ENCODE data around the gene PPP1R14B.
A peak's percentile ranks its signal among the peaks of the same experiment; 100 is the strongest.

The PPP1R14B gene

DNA sequence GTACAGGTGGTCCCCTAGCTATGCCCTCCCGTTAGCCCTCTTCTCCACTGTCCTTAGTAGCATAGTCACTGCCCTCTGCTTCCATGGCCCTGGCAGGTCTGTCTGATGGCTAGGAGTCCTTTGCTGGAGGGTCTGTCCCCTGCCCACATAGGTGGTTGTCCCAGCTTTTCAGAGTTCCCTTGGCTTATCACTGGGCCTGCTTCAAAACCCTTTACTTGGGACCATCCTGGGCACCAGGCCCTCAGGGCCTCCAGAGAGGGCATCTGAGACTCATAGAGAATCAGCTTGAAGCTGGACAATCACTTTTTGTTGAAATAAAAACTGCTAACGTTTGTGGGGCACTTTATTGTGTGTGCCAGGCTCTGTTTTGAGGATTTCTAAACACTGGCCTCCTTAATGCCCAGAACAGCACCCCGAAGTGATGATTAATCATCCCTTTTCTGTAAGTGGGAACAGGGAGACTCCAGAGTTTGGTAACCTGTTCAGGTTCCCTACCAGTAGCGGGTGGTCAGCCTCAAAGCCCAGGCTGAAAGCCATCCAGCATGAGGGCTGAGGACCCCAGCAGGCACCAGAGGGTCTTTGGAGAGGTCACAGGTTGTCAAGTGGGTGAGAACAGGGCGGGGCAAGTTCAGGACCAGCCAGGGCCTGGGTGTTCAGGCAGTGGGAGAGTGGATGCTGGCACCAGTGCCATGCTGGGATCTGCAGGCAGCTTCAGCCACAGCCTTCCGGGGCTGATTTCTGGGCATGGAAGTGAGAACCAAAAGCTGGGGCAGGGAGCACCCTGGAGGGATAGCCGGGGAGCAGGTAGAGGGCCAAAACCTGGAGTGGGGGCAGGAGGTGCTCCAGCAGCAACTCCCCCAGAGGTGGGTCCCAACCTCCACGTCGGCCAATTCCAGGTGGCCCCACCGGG lies 43.9 kb upstream of the PPP1R14B start:
- DNase-seq (ENCODE audit: insufficient read length, low spot score) (no peak), FAIRE-seq (no peak)
- TF ChIP-seq POLR2A (IDR thresholded peaks at IDR 0.05; ENCODE audit: low read depth, low read length) (no peak), POLR2AphosphoS5 (IDR thresholded peaks at IDR 0.05; ENCODE audit: low read depth, low read length) (no peak), PAX5 (IDR thresholded peaks at IDR 0.05; ENCODE audit: insufficient read depth, low read length, severe bottlenecking) (no peak), TAF1 (IDR thresholded peaks at IDR 0.05; ENCODE audit: low read depth, low read length) (no peak), SPI1 (IDR thresholded peaks at IDR 0.05; ENCODE audit: low read depth, low read length) (no peak)

DNA sequence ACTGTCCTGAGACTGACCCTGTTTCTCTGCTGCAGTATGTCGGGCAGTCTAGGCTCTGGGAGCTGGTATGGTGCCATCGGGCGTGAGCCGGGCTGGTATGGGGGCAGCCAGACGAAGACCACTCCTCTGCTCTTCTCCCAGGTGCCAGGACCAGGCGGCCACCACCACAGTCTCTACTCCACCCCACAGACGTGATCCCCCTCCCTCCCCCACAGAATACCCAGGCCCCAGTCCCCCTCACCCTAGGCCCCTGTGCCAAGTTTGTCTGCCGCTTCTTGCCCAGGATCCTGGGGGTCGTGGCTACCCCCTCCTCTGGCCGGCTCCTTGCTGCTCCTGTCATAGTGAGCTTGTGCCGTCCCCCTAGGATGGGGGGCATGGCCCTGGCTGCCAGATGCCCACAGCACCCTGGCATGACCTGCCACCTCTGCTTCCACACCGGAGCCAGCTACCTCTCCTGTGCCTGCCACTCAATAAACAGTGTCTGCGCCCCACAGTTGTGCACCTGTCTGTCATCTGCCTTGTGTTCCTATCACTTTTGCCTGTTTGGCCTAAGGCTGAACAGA lies 42.3 kb upstream of the PPP1R14B start:
- TF ChIP-seq TAF1 (IDR thresholded peaks at IDR 0.05; ENCODE audit: low read depth, low read length) (no peak), POLR2A (IDR thresholded peaks at IDR 0.05; ENCODE audit: low read depth, low read length) (no peak), POU2F2 (IDR thresholded peaks at IDR 0.05; ENCODE audit: low read depth, low read length) (no peak), PAX5 (IDR thresholded peaks at IDR 0.05; ENCODE audit: insufficient read depth, low read length, severe bottlenecking) (no peak), SPI1 (IDR thresholded peaks at IDR 0.05; ENCODE audit: low read depth, low read length) (no peak), POLR2AphosphoS5 (IDR thresholded peaks at IDR 0.05; ENCODE audit: low read depth, low read length) (no peak)
- FAIRE-seq, result no peak
- no peak for DNase-seq (ENCODE audit: insufficient read length, low spot score)

DNA sequence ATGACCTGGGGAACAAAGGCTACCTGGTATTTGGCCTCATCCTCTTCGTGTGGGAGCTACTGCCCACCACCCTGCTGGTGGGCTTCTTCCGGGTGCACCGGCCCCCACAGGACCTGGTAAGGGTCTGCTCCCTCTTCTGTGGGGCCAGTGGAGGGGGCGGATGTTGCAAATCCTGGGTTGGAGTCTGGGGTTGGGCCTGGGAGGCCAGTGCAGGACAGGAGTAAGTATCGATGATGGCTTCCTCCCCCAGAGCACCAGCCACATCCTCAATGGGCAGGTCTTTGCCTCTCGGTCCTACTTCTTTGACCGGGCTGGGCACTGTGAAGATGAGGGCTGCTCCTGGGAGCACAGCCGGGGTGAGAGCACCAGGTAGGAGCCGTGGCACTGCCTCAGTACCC lies 41.6 kb upstream of the PPP1R14B start:
- DNase-seq (ENCODE audit: insufficient read length, low spot score) (no peak), FAIRE-seq (no peak)
- TF ChIP-seq SPI1 (IDR thresholded peaks at IDR 0.05; ENCODE audit: low read depth, low read length) (no peak), PAX5 (IDR thresholded peaks at IDR 0.05; ENCODE audit: insufficient read depth, low read length, severe bottlenecking) (no peak), POLR2AphosphoS5 (IDR thresholded peaks at IDR 0.05; ENCODE audit: low read depth, low read length) (no peak), TAF1 (IDR thresholded peaks at IDR 0.05; ENCODE audit: low read depth, low read length) (no peak), POU2F2 (IDR thresholded peaks at IDR 0.05; ENCODE audit: low read depth, low read length) (no peak), POLR2A (IDR thresholded peaks at IDR 0.05; ENCODE audit: low read depth, low read length) (no peak)

DNA sequence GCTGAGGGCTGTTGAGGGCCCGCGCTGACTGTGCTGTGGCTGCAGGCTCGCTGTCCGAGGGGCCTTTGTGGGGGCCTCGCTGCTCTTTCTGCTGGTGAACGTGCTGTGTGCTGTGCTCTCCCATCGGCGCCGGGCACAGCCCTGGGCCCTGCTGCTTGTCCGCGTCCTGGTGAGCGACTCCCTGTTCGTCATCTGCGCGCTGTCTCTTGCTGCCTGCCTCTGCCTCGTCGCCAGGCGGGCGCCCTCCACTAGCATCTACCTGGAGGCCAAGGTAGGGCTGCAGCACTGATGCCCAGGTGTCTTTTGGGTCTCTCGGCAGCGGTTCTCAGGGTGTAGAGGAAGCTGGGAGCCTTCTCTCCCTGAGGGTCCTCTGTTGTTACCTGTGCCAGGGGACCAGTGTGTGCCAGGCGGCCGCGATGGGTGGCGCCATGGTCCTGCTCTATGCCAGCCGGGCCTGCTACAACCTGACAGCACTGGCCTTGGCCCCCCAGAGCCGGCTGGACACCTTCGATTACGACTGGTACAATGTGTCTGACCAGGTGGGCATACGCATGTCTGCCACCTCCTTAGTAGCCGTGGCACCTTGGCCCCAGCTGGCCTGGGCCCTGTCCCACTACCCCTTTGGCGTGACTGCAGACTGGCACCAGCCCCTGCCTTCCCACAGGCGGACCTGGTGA lies 41.1 kb upstream of the PPP1R14B start:
- TF ChIP-seq PAX5 (IDR thresholded peaks at IDR 0.05; ENCODE audit: insufficient read depth, low read length, severe bottlenecking), result no peak
- TF ChIP-seq SPI1 (IDR thresholded peaks at IDR 0.05; ENCODE audit: low read depth, low read length), result no peak
- no peak for TF ChIP-seq POLR2AphosphoS5 (IDR thresholded peaks at IDR 0.05; ENCODE audit: low read depth, low read length)
- no peak for TF ChIP-seq TAF1 (IDR thresholded peaks at IDR 0.05; ENCODE audit: low read depth, low read length)
- no peak for FAIRE-seq
- DNase-seq (ENCODE audit: insufficient read length, low spot score), result no peak

DNA sequence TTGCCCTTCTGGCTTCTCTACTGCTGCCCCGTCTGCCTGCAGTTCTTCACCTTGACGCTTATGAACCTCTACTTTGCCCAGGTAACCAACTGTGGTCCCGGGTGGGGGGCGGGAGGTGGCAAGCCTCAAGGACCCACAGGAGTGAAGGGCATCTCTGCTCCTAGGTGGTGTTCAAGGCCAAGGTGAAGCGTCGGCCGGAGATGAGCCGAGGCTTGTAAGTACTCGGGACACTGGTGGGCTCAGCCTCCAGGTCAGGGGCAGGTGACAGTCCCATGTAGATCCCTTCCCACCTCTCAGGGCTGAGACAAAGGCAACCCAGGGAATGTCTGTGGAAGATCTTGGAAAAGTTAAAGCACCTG lies 40.0 kb upstream of the PPP1R14B start:
- FAIRE-seq, result no peak
- TF ChIP-seq TAF1 (IDR thresholded peaks at IDR 0.05; ENCODE audit: low read depth, low read length), result no peak
- TF ChIP-seq PAX5 (IDR thresholded peaks at IDR 0.05; ENCODE audit: insufficient read depth, low read length, severe bottlenecking), result no peak
- TF ChIP-seq POU2F2 (IDR thresholded peaks at IDR 0.05; ENCODE audit: low read depth, low read length), result no peak
- no peak for TF ChIP-seq POLR2AphosphoS5 (IDR thresholded peaks at IDR 0.05; ENCODE audit: low read depth, low read length)
- no peak for TF ChIP-seq SPI1 (IDR thresholded peaks at IDR 0.05; ENCODE audit: low read depth, low read length)
- no peak for TF ChIP-seq POLR2A (IDR thresholded peaks at IDR 0.05; ENCODE audit: low read depth, low read length)
- DNase-seq (ENCODE audit: insufficient read length, low spot score), result no peak

DNA sequence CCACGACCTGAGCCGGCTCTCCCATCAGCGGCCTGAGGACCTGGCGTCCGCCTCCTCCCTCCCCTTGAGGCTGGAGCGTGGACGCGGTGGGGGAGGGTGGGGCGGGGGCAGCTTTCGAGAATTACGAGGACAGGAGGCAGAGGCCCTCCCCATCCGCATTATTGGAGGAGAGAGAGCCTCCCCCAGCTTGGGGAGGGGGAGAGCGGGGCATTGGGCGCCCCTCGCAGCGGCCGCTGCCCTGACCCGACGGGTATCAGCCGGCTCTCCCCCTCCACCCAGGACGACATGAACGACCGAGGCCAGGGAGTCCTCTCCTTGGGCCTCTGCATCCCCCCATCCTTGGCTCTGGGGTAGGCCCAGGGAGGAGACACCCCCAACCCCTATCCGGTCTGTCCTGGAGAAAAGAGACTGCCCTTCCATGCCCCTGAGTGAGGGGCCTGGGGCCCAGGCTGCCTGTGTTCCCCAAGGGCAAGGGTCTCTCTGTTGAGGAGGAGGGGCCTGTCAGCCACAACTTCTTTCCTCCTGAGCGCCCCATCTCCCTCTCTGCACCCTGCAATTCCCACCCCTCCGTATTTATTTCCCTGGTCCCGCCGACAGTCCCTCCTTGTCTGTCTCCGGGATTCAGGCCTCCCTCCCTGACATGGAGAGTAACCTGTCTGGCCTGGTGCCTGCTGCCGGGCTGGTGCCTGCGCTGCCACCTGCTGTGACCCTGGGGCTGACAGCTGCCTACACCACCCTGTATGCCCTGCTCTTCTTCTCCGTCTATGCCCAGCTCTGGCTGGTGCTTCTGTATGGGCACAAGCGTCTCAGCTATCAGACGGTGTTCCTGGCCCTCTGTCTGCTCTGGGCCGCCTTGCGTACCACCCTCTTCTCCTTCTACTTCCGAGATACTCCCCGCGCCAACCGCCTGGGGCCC lies 39.4 kb upstream of the PPP1R14B start:
- DNase-seq (ENCODE audit: insufficient read length, low spot score) (no peak), FAIRE-seq (peak; percentile 72)
- TF ChIP-seq TAF1 (IDR thresholded peaks at IDR 0.05; ENCODE audit: low read depth, low read length) (no peak), POLR2A (IDR thresholded peaks at IDR 0.05; ENCODE audit: low read depth, low read length) (no peak), POLR2AphosphoS5 (IDR thresholded peaks at IDR 0.05; ENCODE audit: low read depth, low read length) (no peak), PAX5 (IDR thresholded peaks at IDR 0.05; ENCODE audit: insufficient read depth, low read length, severe bottlenecking) (no peak), SPI1 (IDR thresholded peaks at IDR 0.05; ENCODE audit: low read depth, low read length) (no peak), POU2F2 (IDR thresholded peaks at IDR 0.05; ENCODE audit: low read depth, low read length) (no peak)

DNA sequence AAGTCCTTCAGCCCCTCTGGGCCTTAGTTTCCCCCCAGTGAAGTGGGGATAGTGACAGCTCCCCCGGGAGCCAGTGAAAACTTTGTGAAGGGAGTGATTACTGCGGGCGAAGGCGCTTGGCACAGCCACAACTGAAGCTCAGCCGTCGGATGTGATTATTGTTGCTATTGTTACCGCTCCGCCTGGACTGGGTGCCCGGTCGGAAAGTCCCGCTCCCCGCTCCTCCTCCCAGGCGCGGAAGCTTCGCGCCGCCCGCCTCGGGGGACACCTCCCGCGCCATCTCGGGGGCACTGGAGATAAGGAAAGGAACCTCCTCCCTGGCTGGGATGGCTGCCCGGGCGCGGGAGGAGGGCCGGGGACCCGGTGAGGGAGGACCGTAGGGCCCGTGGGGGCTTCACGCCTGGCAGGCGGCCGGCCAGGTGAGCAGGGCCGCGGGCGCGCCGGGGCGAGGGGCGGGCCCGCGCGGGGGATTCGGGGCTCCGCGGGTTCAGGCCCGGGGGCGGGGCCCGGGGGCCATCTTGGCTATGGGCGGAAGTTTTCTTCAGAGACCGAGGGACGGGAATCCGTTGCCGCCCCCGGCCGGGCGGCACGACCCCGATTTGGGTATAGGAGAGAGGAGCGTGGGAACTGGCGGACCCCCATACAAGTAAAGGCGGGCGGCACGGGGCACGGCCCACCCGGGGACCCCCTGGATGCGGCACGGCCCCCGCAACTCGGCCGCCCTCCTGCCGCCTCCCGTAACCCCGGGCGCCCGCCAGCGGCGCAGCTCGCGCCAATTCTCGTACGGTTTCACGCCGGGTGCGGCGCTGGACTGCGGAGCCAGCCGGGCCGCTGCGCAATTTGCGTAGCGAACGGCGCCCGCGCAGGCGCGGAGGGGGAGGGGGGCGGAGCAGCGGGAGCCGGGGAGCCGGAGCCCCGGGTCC lies 38.5 kb upstream of the PPP1R14B start, which contains the start of gene GPR137:
Gene GPR137, plus strand, starts transcription at position 887 of the 923 bp plus-strand sequence. CDS start 677 bp downstream, outside the sequence.
- FAIRE-seq, result peak; percentile 99

More for the DNA sequence above, 38.5 kb upstream of the PPP1R14B start, which contains the start of gene GPR137:
- peak; percentile 97 for DNase-seq (ENCODE audit: insufficient read length, low spot score)
- TF ChIP-seq TAF1 (IDR thresholded peaks at IDR 0.05; ENCODE audit: low read depth, low read length) (no peak), POLR2AphosphoS5 (IDR thresholded peaks at IDR 0.05; ENCODE audit: low read depth, low read length) (0 out of 2 replicates have a peak, but pooled peaks have one; percentile 7), POU2F2 (IDR thresholded peaks at IDR 0.05; ENCODE audit: low read depth, low read length) (no peak), SPI1 (IDR thresholded peaks at IDR 0.05; ENCODE audit: low read depth, low read length) (no peak), POLR2A (IDR thresholded peaks at IDR 0.05; ENCODE audit: low read depth, low read length) (no peak), PAX5 (IDR thresholded peaks at IDR 0.05; ENCODE audit: insufficient read depth, low read length, severe bottlenecking) (no peak)
